ENCODE results near the gene NADK2. TPM values are rescaled to one million over a fixed set of nuclear protein-coding genes. Genes with fewer than 3 reads are reported as not detected.
A peak's percentile ranks its signal among the peaks of the same experiment; 100 is the strongest.

NADK2 gene
- total RNA-seq, 1 donor from 2014 or later = 26.4 TPM

DNA sequence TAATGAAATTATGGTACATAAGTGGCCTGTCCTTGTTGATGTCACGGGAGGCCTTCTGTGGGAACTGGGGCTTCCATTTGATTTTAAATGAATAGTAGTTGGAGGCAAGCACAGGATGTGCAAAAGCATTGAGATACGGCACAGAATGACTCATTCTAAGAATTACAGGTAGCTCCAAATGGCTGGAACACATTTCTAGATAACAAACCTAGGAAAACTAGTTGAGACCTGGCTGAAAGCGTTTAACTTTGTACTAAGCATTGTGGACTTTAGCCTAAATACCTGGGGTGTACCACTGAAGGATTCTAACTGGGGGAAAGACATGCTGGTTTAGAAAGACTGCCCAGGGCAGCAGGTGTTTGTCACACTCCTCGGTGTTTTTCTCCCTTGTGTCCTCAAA, 80.4 kb downstream of the NADK2 start:
- H3K27me3 Mint-ChIP-seq (ENCODE audit: unreplicated experiment) = no peaks in the 10 kb centered on the region
- TF ChIP-seq, protein P1, sequence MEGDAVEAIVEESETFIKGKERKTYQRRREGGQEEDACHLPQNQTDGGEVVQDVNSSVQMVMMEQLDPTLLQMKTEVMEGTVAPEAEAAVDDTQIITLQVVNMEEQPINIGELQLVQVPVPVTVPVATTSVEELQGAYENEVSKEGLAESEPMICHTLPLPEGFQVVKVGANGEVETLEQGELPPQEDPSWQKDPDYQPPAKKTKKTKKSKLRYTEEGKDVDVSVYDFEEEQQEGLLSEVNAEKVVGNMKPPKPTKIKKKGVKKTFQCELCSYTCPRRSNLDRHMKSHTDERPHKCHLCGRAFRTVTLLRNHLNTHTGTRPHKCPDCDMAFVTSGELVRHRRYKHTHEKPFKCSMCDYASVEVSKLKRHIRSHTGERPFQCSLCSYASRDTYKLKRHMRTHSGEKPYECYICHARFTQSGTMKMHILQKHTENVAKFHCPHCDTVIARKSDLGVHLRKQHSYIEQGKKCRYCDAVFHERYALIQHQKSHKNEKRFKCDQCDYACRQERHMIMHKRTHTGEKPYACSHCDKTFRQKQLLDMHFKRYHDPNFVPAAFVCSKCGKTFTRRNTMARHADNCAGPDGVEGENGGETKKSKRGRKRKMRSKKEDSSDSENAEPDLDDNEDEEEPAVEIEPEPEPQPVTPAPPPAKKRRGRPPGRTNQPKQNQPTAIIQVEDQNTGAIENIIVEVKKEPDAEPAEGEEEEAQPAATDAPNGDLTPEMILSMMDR (IDR thresholded peaks at IDR 0.05) = no peak
- H3K9me3 Mint-ChIP-seq (ENCODE audit: unreplicated experiment) = no peaks in the 10 kb centered on the region
- H3K4me3 Mint-ChIP-seq (ENCODE audit: unreplicated experiment) = no peak overlapping the region
- peaks cover 34% of the 10 kb centered on the region for H3K36me3 Mint-ChIP-seq (ENCODE audit: unreplicated experiment)
- H3K4me1 Mint-ChIP-seq (ENCODE audit: unreplicated experiment) = peaks cover 32% of the 10 kb centered on the region
- H3K27ac Mint-ChIP-seq (ENCODE audit: unreplicated experiment) = no peak overlapping the region
- no peak for DNase-seq (ENCODE audit: extremely low spot score, unreplicated experiment)

- no peaks in the 10 kb centered on the region for H3K9me3 Mint-ChIP-seq (ENCODE audit: unreplicated experiment)
- peaks cover 39% of the 10 kb centered on the region for H3K4me1 Mint-ChIP-seq (ENCODE audit: unreplicated experiment)
- no peak overlapping the region for H3K4me3 Mint-ChIP-seq (ENCODE audit: unreplicated experiment)
- TF ChIP-seq, protein P1 (IDR thresholded peaks at IDR 0.05) = no peak
- no peaks in the 10 kb centered on the region for H3K27me3 Mint-ChIP-seq (ENCODE audit: unreplicated experiment)
- H3K36me3 Mint-ChIP-seq (ENCODE audit: unreplicated experiment) = peaks cover 33% of the 10 kb centered on the region
- H3K27ac Mint-ChIP-seq (ENCODE audit: unreplicated experiment) = no peak overlapping the region
- DNase-seq (ENCODE audit: extremely low spot score, unreplicated experiment) = no peak
Observed at GRCh38 chr5:36160617-36161016, 81.1 kb downstream of the NADK2 start.

DNA sequence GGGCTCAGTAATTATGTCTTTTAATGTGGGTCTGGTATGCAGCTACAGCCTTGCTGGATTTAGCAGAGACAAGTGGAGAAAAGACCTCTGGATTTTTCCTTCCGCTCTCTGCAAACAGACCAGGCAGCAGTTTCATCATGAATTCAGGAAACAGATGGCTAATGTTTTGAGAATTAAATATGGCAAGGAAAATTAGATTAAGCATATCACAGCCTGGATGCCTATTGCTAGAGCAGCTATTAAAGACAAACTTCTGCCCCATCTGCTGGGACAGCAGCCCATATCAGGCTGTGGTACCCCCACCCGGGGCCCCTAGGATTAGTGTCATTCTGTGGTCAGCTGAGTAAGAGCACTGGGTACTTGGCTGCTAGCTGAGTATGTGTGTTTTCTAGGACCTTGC, 83.6 kb downstream of the NADK2 start:
- Mint-ChIP-seq H3K4me3 (ENCODE audit: unreplicated experiment) (no peak overlapping the region), H3K27ac (ENCODE audit: unreplicated experiment) (peak overlapping the region; percentile 90), H3K4me1 (ENCODE audit: unreplicated experiment) (peaks cover 56% of the 10 kb centered on the region), H3K9me3 (ENCODE audit: unreplicated experiment) (no peaks in the 10 kb centered on the region), H3K36me3 (ENCODE audit: unreplicated experiment) (peaks cover 37% of the 10 kb centered on the region), H3K27me3 (ENCODE audit: unreplicated experiment) (no peaks in the 10 kb centered on the region)
- DNase-seq (ENCODE audit: extremely low spot score, unreplicated experiment) = no peak
- TF ChIP-seq, protein P1 (IDR thresholded peaks at IDR 0.05) = no peak

- no peak for DNase-seq (ENCODE audit: extremely low spot score, unreplicated experiment)
- TF ChIP-seq, protein P1 (IDR thresholded peaks at IDR 0.05) = no peak
- Mint-ChIP-seq H3K4me3 (ENCODE audit: unreplicated experiment) (peak overlapping the region; percentile 41), H3K9me3 (ENCODE audit: unreplicated experiment) (no peaks in the 10 kb centered on the region), H3K36me3 (ENCODE audit: unreplicated experiment) (peaks cover 24% of the 10 kb centered on the region), H3K27ac (ENCODE audit: unreplicated experiment) (peak overlapping the region; percentile 90), H3K27me3 (ENCODE audit: unreplicated experiment) (no peaks in the 10 kb centered on the region), H3K4me1 (ENCODE audit: unreplicated experiment) (peaks cover 61% of the 10 kb centered on the region)
Observed at GRCh38 chr5:36156619-36157018, 85.1 kb downstream of the NADK2 start.

DNA sequence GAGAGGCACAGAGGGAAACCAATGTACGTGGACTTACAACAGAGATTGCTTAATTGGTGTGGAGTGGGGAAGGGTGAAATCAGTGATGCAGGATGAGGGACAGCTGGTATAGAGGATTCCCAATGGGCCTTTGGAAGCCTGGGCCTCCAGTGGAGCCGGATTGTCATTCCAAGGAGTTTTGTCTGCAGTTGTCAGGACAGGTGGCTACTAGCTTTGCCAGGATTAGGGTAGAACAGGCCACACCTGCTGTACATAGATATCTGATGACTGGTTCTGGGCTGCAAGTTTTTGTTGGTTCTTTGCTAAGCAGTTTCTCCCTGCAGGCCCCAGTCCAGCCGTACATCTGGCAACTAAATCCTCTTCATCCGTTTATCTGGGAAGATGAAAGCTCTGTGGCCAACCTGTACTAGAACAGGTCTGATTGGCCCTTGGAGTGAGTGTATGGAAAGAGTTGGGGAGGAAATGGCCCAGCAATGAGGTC, 85.6 kb downstream of the NADK2 start:
- no peaks in the 10 kb centered on the region for H3K27me3 Mint-ChIP-seq (ENCODE audit: unreplicated experiment)
- peak overlapping the region; percentile 41 for H3K4me3 Mint-ChIP-seq (ENCODE audit: unreplicated experiment)
- peak overlapping the region; percentile 90 for H3K27ac Mint-ChIP-seq (ENCODE audit: unreplicated experiment)
- peaks cover 60% of the 10 kb centered on the region for H3K4me1 Mint-ChIP-seq (ENCODE audit: unreplicated experiment)
- no peaks in the 10 kb centered on the region for H3K9me3 Mint-ChIP-seq (ENCODE audit: unreplicated experiment)
- H3K36me3 Mint-ChIP-seq (ENCODE audit: unreplicated experiment) = peaks cover 24% of the 10 kb centered on the region
- no peak for DNase-seq (ENCODE audit: extremely low spot score, unreplicated experiment)
- TF ChIP-seq, protein P1 (IDR thresholded peaks at IDR 0.05) = no peak
